Neuronal stem cell (in vitro differentiated cells): Measurements from ENCODE around the gene LRRC32.

Source experiments
- DNase-seq: peaks from one replicate; pipeline ENCODE4 v3.0.0-alpha.2; 2013; ENCODE audit warnings: low spot score
- H2AFZ ChIP-seq: one replicate; pipeline ENCODE4 v1.6.1; 2013; ENCODE audit warnings: mild to moderate bottlenecking, low read length, inconsistent platforms
- H2AK5ac ChIP-seq: 2 replicates; pipeline ENCODE4 v1.6.1; 2013; ENCODE audit warnings: low read depth, mild to moderate bottlenecking, inconsistent platforms, low read length, moderate library complexity, mixed read lengths
- H2BK120ac ChIP-seq: 2 replicates; pipeline ENCODE4 v1.6.1; 2013; ENCODE audit warnings: low read depth, mild to moderate bottlenecking, inconsistent platforms, low read length, moderate library complexity, mixed read lengths
- H2BK12ac ChIP-seq: one replicate; pipeline ENCODE4 v1.6.1; 2013; ENCODE audit warnings: low read length, inconsistent platforms
- H2BK15ac ChIP-seq: 2 replicates; pipeline ENCODE4 v1.6.1; 2013; ENCODE audit warnings: mild to moderate bottlenecking, low read length, inconsistent platforms, mixed read lengths
- H2BK5ac ChIP-seq: one replicate; pipeline ENCODE4 v1.6.1; 2013; ENCODE audit warnings: inconsistent platforms, mild to moderate bottlenecking, low read length, moderate library complexity
- H3K14ac ChIP-seq: one replicate; pipeline ENCODE4 v1.6.1; 2013; ENCODE audit warnings: low read length, inconsistent platforms
- H3K18ac ChIP-seq: 2 replicates; pipeline ENCODE4 v1.6.1; 2013; ENCODE audit warnings: low read length, inconsistent platforms
- H3K23ac ChIP-seq: 2 replicates; pipeline ENCODE4 v1.6.1; 2013; ENCODE audit warnings: low read depth, mild to moderate bottlenecking, mixed read lengths, low read length, inconsistent platforms; ENCODE audit not compliant: poor library complexity
- H3K27ac ChIP-seq: replicated peaks from 3 replicates; pipeline ENCODE4 v1.5.1; 2013; ENCODE audit warnings: low read length, inconsistent platforms
- H3K27me3 ChIP-seq, 3 experiments: 2 replicates each; pipeline ENCODE4 v1.6.1; 2013; ENCODE audit warnings: low read length in 3 of 3, mild to moderate bottlenecking in 2 of 3, inconsistent platforms in 1 of 3, low read depth in 1 of 3, mixed read lengths in 1 of 3, moderate library complexity in 1 of 3; ENCODE audit not compliant: control insufficient read depth in 3 of 3, insufficient read depth in 3 of 3
- H3K36me3 ChIP-seq, 2 donors: replicated peaks in 1 of 2; 2 replicates each; pipeline ENCODE4 v1.6.1; 2013; ENCODE audit warnings: low read length in 2 of 2; ENCODE audit not compliant: control insufficient read depth in 2 of 2, insufficient read depth in 2 of 2
- H3K4ac ChIP-seq: 2 replicates; pipeline ENCODE4 v1.6.1; 2013; ENCODE audit warnings: inconsistent platforms, mild to moderate bottlenecking, low read length, moderate library complexity
- H3K4me1 ChIP-seq, 2 donors: 1 replicate in 1 of 2; 2 replicates in 1 of 2; pipeline ENCODE4 v1.6.1; 2013; ENCODE audit warnings: low read length in 2 of 2, low read depth in 1 of 2; ENCODE audit not compliant: control insufficient read depth in 2 of 2, insufficient read depth in 1 of 2
- H3K4me2 ChIP-seq: one replicate; pipeline ENCODE4 v1.6.1; 2013; ENCODE audit warnings: mild to moderate bottlenecking, low read length, inconsistent platforms; ENCODE audit not compliant: insufficient read depth, poor library complexity, severe bottlenecking
- H3K4me3 ChIP-seq, 2 donors: 2 replicates each; pipeline ENCODE4 v1.5.1; 2013; ENCODE audit warnings: low read length in 2 of 2, mild to moderate bottlenecking in 2 of 2, inconsistent platforms in 1 of 2, moderate library complexity in 1 of 2
- H3K79me1 ChIP-seq: one replicate; pipeline ENCODE4 v1.6.1; 2013; ENCODE audit warnings: low read depth, mild to moderate bottlenecking, inconsistent platforms, low read length, moderate library complexity
- H3K9ac ChIP-seq: one replicate; pipeline ENCODE4 v1.6.1; 2013; ENCODE audit warnings: mild to moderate bottlenecking, low read depth, low read length, inconsistent platforms; ENCODE audit not compliant: poor library complexity
- H3K9me3 ChIP-seq, 2 donors: replicated peaks in 1 of 2; 2 replicates each; pipeline versions ENCODE3 to v1.6.1; 2013; ENCODE audit warnings: low read length in 2 of 2, mild to moderate bottlenecking in 2 of 2, inconsistent platforms in 1 of 2, low read depth in 1 of 2, mixed read lengths in 1 of 2, moderate library complexity in 1 of 2; ENCODE audit not compliant: control insufficient read depth in 2 of 2, insufficient read depth in 1 of 2
- H4K8ac ChIP-seq: one replicate; pipeline ENCODE4 v1.6.1; 2013; ENCODE audit warnings: low read depth, mild to moderate bottlenecking, inconsistent platforms, low read length, moderate library complexity
- H4K91ac ChIP-seq: one replicate; pipeline ENCODE4 v1.6.1; 2013; ENCODE audit warnings: low read length, low read depth, mild to moderate bottlenecking, inconsistent platforms; ENCODE audit not compliant: poor library complexity
- WGBS, 2 donors: extraction: QIAGEN DNeasy Blood & Tissue Kit; methylation state at CpG; one replicate each; pipeline ENCODE4 v1.1.7; 2013; ENCODE audit warnings: missing lambda C conversion rate in 2 of 2, mixed read lengths in 1 of 2; ENCODE audit not compliant: insufficient read length in 2 of 2, insufficient replicate concordance in 1 of 2; ENCODE audit errors: extremely low coverage in 2 of 2; 5-methylcytosine and 5-hydroxymethylcytosine counted together

LRRC32 gene

GRCh38 chr11:76692956-76693355, 22.4 kb upstream of the LRRC32 start:
- Histone ChIP-seq H2AFZ (no peak overlapping the region), H3K18ac (no peak overlapping the region), H3K4me1 (peaks cover 0 to 2% of the 10 kb centered on the region in 2 donors), H3K27ac (no peak overlapping the region), H2BK12ac (no peak overlapping the region), H2BK15ac (no peak overlapping the region), H3K4ac (no peak overlapping the region), H3K4me3 (no peak overlapping the region), H3K14ac (no peak overlapping the region), H3K27me3 (peaks cover 0 to 12% (median 0%) of the 10 kb centered on the region in 3 experiments), H3K36me3 (no peaks in the 10 kb centered on the region), H3K9ac (no peak overlapping the region), H2AK5ac (no peak overlapping the region), H4K8ac (no peak overlapping the region), H3K79me1 (no peaks in the 10 kb centered on the region), H2BK5ac (no peak overlapping the region), H3K23ac (no peak overlapping the region), H3K9me3 (no peaks in the 10 kb centered on the region), H2BK120ac (no peak overlapping the region), H3K4me2 (no peak overlapping the region), H4K91ac (no peak overlapping the region)
- DNase-seq, result no peak
- no CpG with 5 or more reads among the region's 7 CpGs for WGBS, 2 donors

- Histone ChIP-seq H3K4me2 (no peak overlapping the region), H3K4me3 (no peak overlapping the region), H3K9me3 (no peaks in the 10 kb centered on the region), H4K8ac (no peak overlapping the region), H3K27ac (no peak overlapping the region), H2BK5ac (no peak overlapping the region), H2AFZ (no peak overlapping the region), H3K4ac (no peak overlapping the region), H3K4me1 (peaks cover 0 to 2% of the 10 kb centered on the region in 2 donors), H2BK15ac (no peak overlapping the region), H3K23ac (no peak overlapping the region), H3K9ac (no peak overlapping the region), H3K27me3 (peaks cover 0 to 16% (median 0%) of the 10 kb centered on the region in 3 experiments), H2BK12ac (no peak overlapping the region), H3K36me3 (no peaks in the 10 kb centered on the region), H2AK5ac (no peak overlapping the region), H3K18ac (no peak overlapping the region), H4K91ac (no peak overlapping the region), H3K14ac (no peak overlapping the region), H2BK120ac (no peak overlapping the region), H3K79me1 (no peaks in the 10 kb centered on the region)
- DNase-seq, result no peak
- no CpG with 5 or more reads among the region's 1 CpG for WGBS, 2 donors
Observed at GRCh38 chr11:76691655-76692054, 21.1 kb upstream of the LRRC32 start.

GRCh38 chr11:76690736-76691135, 20.2 kb upstream of the LRRC32 start:
- no peak overlapping the region for H2AK5ac ChIP-seq
- peaks cover 0 to 4% of the 10 kb centered on the region in 2 donors for H3K4me1 ChIP-seq
- H2AFZ ChIP-seq, result no peak overlapping the region
- H2BK5ac ChIP-seq, result no peak overlapping the region
- H4K8ac ChIP-seq, result no peak overlapping the region
- H2BK120ac ChIP-seq, result no peak overlapping the region
- H3K14ac ChIP-seq, result no peak overlapping the region
- H3K4ac ChIP-seq, result no peak overlapping the region
- no peak overlapping the region for H3K23ac ChIP-seq
- H2BK12ac ChIP-seq, result no peak overlapping the region
- H4K91ac ChIP-seq, result no peak overlapping the region
- H3K4me3 ChIP-seq, result no peak overlapping the region
- H3K27ac ChIP-seq, result no peak overlapping the region
- H3K27me3 ChIP-seq, result peaks cover 0 to 24% (median 0%) of the 10 kb centered on the region in 3 experiments
- H3K18ac ChIP-seq, result no peak overlapping the region
- H3K9ac ChIP-seq, result no peak overlapping the region
- no peak overlapping the region for H2BK15ac ChIP-seq
- H3K4me2 ChIP-seq, result no peak overlapping the region
- no peaks in the 10 kb centered on the region for H3K36me3 ChIP-seq
- H3K9me3 ChIP-seq, result no peaks in the 10 kb centered on the region
- DNase-seq, result no peak
- WGBS, 2 donors, result no CpG with 5 or more reads among the region's 3 CpGs
- H3K79me1 ChIP-seq, result no peaks in the 10 kb centered on the region

- H3K4me3 ChIP-seq, result no peak overlapping the region
- H2BK120ac ChIP-seq, result peak overlapping the region; percentile 58
- no peak overlapping the region for H3K23ac ChIP-seq
- no CpG with 5 or more reads among the region's 26 CpGs for WGBS, 2 donors
- H3K4ac ChIP-seq, result peak overlapping the region; percentile 78
- H4K8ac ChIP-seq, result peak overlapping the region; percentile 52
- H3K27ac ChIP-seq, result no peak overlapping the region
- H2AK5ac ChIP-seq, result peak overlapping the region; percentile 20
- H3K14ac ChIP-seq, result peak overlapping the region; percentile 42
- H3K9ac ChIP-seq, result no peak overlapping the region
- H4K91ac ChIP-seq, result no peak overlapping the region
- peak overlapping the region; percentile 64 for H2AFZ ChIP-seq
- no peak for DNase-seq
- peaks cover 0 to 1% of the 10 kb centered on the region in 2 donors for H3K36me3 ChIP-seq
- no peaks in the 10 kb centered on the region for H3K79me1 ChIP-seq
- H2BK12ac ChIP-seq, result no peak overlapping the region
- H2BK15ac ChIP-seq, result no peak overlapping the region
- H3K27me3 ChIP-seq, result peaks cover 0 to 24% (median 0%) of the 10 kb centered on the region in 3 experiments
- H3K18ac ChIP-seq, result peak overlapping the region; percentile 86
- H3K9me3 ChIP-seq, result peaks cover 0 to under 1% of the 10 kb centered on the region in 2 donors
- H3K4me1 ChIP-seq, result peaks cover 0 to 4% of the 10 kb centered on the region in 2 donors
- no peak overlapping the region for H3K4me2 ChIP-seq
- H2BK5ac ChIP-seq, result no peak overlapping the region
Observed at GRCh38 chr11:76689313-76690260, 19.0 kb upstream of the LRRC32 start.
